ENCODE data around the gene SLC35F4.
"Not testable (repeated sequence)": the region's sequence is repeated elsewhere in the genome, so short reads cannot be mapped to it uniquely, and the experiment has no call there.

DNA sequence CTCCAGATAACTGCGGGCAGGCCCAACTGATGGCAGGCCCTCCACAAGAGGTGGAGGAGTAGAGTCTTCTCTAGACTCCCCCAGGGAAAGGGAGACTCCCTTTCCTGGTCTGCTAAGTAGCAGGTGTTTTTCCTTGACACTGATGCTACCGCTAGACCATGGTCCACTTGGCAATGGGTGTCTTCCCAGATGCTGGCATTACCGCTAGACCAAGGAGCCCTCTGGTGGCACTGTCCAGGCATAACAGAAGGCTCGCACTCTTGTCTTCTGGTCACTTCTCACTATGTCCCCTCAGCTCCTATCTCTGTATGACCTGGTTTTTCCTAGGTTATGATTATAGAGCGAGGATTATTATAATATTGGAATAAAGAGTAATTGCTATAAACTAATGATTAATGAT lies 156.8 kb downstream of the SLC35F4 start:
- TF ChIP-seq SUZ12 (IDR thresholded peaks at IDR 0.05); ZNF384 (IDR thresholded peaks at IDR 0.05); TARDBP (IDR thresholded peaks at IDR 0.05); FOXM1 (IDR thresholded peaks at IDR 0.05; ENCODE audit: borderline replicate concordance); LEF1 (IDR thresholded peaks at IDR 0.05; ENCODE audit: borderline replicate concordance); FOXA1 (IDR thresholded peaks at IDR 0.05); BHLHE40 (IDR thresholded peaks at IDR 0.05; ENCODE audit: borderline replicate concordance): not testable (repeated sequence)

Data from HEK293T (cell line).